ENCODE results near the gene PSMC5.
"Not testable (repeated sequence)": the region's sequence is repeated elsewhere in the genome, so short reads cannot be mapped to it uniquely, and the experiment has no call there.

DNA sequence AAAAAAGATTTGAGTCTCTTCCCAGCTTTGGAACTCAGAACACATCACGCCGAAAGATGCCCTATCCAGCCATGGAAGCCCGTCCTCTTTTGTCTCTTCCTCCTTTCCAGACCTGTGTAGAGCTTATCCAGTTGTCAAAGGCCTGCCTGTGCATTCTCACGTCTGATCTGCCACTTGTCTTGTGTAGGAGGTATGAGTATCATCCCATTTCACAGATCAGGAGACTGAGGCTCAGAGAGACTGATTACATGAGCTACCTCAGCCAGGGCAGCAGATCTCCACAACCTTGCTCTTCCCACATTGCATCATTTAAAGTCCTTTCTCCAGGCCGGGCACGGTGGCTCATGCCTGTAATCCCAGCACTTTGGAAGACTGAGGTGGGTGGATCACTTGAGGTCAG lies 47.5 kb downstream of the PSMC5 start:
- TF ChIP-seq, protein P1, sequence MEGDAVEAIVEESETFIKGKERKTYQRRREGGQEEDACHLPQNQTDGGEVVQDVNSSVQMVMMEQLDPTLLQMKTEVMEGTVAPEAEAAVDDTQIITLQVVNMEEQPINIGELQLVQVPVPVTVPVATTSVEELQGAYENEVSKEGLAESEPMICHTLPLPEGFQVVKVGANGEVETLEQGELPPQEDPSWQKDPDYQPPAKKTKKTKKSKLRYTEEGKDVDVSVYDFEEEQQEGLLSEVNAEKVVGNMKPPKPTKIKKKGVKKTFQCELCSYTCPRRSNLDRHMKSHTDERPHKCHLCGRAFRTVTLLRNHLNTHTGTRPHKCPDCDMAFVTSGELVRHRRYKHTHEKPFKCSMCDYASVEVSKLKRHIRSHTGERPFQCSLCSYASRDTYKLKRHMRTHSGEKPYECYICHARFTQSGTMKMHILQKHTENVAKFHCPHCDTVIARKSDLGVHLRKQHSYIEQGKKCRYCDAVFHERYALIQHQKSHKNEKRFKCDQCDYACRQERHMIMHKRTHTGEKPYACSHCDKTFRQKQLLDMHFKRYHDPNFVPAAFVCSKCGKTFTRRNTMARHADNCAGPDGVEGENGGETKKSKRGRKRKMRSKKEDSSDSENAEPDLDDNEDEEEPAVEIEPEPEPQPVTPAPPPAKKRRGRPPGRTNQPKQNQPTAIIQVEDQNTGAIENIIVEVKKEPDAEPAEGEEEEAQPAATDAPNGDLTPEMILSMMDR (IDR thresholded peaks at IDR 0.05), result not testable (repeated sequence)
- not testable (repeated sequence) for TF ChIP-seq POLR2A (IDR thresholded peaks at IDR 0.05)
